GM12875 (cell line): ENCODE measurements around the gene C17orf113.

Experiments used
- H3K4me3 ChIP-seq: one replicate; pipeline ENCODE4 v1.5.1; 2011; ENCODE audit warnings: low read depth, low read length, control low read depth
- TF ChIP-seq, protein P1 (sequence below): IDR thresholded peaks from 2 replicates; pipeline ENCODE4 v1.5.1; 2011; ENCODE audit warnings: low read depth, mild to moderate bottlenecking, control low read depth, inconsistent platforms, low read length, moderate library complexity, borderline replicate concordance; ENCODE audit not compliant: insufficient read depth

Gene C17orf113

DNA sequence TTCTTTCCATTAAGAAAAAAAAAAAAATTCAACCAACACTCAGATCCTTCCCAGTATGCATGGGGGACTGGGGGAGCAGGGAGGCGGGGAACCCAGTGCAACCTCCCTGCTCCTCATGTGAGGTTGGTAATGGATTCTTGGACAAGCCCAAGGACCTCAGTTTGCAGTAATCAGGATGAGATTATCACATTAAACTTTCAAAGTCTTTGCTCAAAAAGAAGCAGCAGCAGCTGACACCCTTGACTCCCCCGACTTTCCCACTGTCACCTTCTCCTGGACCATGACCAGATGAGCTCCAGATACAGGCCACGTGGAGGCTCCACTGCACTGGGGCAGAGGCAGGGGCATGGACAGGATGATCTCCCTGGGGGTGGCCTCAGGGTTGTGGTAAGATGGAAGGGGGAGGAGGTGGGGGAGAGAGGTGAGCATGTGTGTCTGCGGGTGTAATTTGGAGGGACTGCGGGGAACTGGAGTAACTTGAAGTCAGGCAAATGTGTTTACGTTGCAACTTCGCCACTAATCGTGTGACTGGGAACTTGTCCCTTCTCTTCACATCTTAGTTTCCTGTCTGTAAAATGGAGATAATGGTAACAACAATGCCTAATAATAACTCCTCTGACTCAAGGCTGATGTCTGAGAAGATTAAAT lies 28.1 kb upstream of the C17orf113 start:
- H3K4me3 ChIP-seq = no peak overlapping the region
- TF ChIP-seq, protein P1, sequence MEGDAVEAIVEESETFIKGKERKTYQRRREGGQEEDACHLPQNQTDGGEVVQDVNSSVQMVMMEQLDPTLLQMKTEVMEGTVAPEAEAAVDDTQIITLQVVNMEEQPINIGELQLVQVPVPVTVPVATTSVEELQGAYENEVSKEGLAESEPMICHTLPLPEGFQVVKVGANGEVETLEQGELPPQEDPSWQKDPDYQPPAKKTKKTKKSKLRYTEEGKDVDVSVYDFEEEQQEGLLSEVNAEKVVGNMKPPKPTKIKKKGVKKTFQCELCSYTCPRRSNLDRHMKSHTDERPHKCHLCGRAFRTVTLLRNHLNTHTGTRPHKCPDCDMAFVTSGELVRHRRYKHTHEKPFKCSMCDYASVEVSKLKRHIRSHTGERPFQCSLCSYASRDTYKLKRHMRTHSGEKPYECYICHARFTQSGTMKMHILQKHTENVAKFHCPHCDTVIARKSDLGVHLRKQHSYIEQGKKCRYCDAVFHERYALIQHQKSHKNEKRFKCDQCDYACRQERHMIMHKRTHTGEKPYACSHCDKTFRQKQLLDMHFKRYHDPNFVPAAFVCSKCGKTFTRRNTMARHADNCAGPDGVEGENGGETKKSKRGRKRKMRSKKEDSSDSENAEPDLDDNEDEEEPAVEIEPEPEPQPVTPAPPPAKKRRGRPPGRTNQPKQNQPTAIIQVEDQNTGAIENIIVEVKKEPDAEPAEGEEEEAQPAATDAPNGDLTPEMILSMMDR = no peak

DNA sequence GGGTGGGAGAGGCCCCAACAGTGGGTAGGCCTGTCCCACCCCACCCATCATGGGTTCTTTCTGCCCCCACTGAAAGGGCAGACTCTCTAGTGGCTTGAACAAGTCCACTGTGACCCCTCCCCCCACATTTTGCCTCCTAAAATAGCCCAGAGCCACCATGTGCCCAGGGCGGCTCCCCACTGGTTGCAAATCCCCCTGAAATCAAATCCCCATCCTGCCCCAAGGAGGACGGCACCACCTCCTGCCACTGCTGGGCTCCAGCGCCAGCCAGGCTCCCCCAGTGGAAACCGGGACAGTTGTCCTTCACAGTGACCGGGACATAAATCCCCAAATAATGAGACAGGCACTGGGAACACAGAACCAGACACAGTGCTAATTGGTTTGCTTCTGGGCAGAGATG lies 27.4 kb upstream of the C17orf113 start:
- no peak overlapping the region for H3K4me3 ChIP-seq
- TF ChIP-seq, protein P1 = no peak

DNA sequence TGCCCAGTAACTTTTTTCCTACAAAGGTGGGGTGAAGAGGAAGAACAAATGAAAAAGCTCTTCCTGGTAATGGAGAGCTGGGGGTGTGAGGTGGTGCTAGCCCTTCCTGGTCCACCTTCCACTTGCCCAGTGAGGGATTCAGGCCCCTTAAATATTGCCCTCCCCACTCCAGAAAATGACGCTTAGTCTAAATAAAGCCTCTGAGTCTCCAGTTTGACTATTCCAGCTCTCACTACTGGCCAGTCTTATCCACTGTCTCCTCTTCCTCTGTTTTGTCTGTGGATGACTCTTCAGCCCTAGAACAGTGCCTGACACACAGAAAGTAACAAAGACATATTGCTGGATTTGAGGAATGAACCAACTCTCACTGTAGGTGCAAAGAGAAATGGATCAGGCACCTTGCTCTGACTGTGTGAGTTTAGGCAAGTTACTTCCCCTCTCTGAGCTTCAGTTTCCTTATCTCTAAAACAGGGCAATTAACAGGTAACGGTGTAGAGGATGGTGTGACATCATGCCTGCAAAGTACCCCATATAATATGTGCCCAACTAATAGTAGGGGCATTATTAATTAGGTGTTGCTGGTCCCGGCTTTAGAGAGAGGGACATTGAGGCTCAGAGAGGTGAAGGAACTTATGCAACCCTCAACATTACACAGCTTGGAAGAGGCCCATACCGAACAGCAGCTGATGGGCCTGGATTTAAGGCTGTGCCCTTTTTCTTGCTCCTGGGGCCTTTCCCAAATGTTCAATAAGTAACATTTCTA lies 26.6 kb upstream of the C17orf113 start:
- TF ChIP-seq, protein P1 = no peak
- H3K4me3 ChIP-seq = no peak overlapping the region

- TF ChIP-seq, protein P1 = no peak
- H3K4me3 ChIP-seq = no peak overlapping the region
Measured at GRCh38 chr17:42075789-42076188, 25.4 kb upstream of the C17orf113 start.

DNA sequence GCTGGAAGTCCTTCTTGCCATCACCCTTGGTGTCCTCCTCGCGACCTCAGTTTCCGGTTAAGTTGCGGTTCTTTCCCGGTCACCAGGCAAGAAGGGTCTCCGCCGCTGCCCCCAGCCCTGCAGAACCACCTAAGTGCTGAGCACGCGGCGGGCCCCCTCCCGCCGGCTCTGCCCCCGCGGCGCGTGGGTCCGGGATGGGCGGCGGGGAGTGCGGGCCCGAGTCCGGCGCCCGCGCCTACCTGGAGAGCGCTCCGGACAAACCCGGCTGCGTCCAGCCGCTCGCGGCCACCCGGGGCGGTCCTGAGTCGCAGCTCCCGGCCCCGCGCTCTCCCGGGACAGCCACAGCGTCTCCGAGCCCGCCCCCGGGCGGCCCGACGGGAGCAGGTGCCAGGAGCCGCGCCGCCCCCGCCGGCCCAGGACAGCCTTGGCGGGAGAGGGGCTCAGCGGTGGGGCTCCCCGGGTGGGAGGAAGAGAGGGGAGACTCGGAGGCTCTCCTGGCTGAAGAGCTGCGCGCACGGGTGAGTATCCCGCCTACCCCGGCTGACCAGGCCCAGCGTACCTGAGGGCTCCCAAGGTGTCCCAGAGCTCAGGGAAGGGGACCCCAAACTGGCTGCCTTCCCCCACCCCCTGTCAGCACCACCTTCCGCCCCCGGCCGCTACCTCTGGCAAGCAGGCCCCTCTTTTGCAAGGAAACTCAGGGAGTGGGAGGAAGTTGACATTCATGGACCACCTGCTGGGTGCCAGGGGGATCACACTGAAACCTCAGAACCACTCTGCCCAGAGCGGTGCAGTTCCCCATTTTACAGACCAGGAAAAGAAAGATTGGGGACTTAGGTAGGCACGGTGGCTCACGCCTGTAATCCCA lies 22.2 kb upstream of the C17orf113 start:
- H3K4me3 ChIP-seq = no peak overlapping the region
- TF ChIP-seq, protein P1 = no peak

DNA sequence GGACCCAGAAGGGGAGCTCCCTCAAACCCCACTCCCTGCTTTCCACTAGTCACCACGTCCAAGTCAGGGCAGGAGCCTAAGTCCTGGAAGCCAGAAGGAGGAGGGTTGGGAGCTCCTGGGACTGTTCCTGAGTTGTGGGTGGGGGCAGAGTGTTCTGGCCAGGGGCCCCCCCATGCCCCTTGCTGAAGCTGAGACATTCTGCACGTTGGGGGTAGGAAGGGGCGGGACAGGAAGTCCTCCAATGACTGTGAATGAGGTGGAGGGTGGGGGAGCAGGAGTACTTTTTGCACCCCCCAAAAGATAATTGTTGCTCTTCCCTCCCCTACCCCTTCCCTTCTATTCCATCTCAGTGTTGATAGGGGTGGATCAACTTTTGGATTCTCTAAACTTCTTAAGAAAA lies 21.4 kb upstream of the C17orf113 start:
- H3K4me3 ChIP-seq = no peak overlapping the region
- TF ChIP-seq, protein P1 = no peak
